T-helper 2 cell (primary cell): ENCODE results near the gene FER.
"Not testable (repeated sequence)": the region's sequence is repeated elsewhere in the genome, so short reads cannot be mapped to it uniquely, and the experiment has no call there.

Experiments used
- DNase-seq, 5 experiments: peaks; one replicate each; pipeline versions ENCODE4 v3.0.0 to v3.0.0-alpha.2; 2012 to 2022

The FER gene

GRCh38 chr5:108747111-108747773 is 455 bp upstream of the FER start:
- no peak for DNase-seq

- peak; percentile 87 to 99 (median 95) for DNase-seq
Measured at GRCh38 chr5:108748401-108749127, 867 bp downstream of the FER start.

- DNase-seq = peak in 2 of 5 experiments; percentile 24 to 25
Measured at GRCh38 chr5:108749128-108749861, 1.6 kb downstream of the FER start.

GRCh38 chr5:108753331-108753730 is 5.6 kb downstream of the FER start:
- DNase-seq = no peak

- DNase-seq = no peak
Measured at GRCh38 chr5:108753877-108754276, 6.2 kb downstream of the FER start.

GRCh38 chr5:108760512-108760911 is 12.8 kb downstream of the FER start:
- no peak for DNase-seq

- DNase-seq = no peak
Measured at GRCh38 chr5:108762660-108763059, 15.0 kb downstream of the FER start.

GRCh38 chr5:108763222-108763916 is 15.7 kb downstream of the FER start:
- no peak for DNase-seq

GRCh38 chr5:108765647-108766046 is 17.9 kb downstream of the FER start:
- DNase-seq = no peak

- not testable (repeated sequence) for DNase-seq
Measured at GRCh38 chr5:108766916-108767315, 19.2 kb downstream of the FER start.

GRCh38 chr5:108769352-108769751 is 21.7 kb downstream of the FER start:
- DNase-seq = peak in 1 of 5 experiments; percentile 30

- no peak for DNase-seq
Measured at GRCh38 chr5:108772626-108773025, 24.9 kb downstream of the FER start.

GRCh38 chr5:108773330-108773729 is 25.6 kb downstream of the FER start:
- no peak for DNase-seq

- DNase-seq = not testable (repeated sequence)
Measured at GRCh38 chr5:108774079-108774478, 26.4 kb downstream of the FER start.

- DNase-seq = not testable (repeated sequence)
Measured at GRCh38 chr5:108777582-108777981, 29.9 kb downstream of the FER start.

GRCh38 chr5:108784577-108784976 is 36.9 kb downstream of the FER start:
- DNase-seq = not testable (repeated sequence)

GRCh38 chr5:108786806-108787483 is 39.2 kb downstream of the FER start:
- DNase-seq = no peak

GRCh38 chr5:108788142-108788541 is 40.4 kb downstream of the FER start:
- no peak for DNase-seq

GRCh38 chr5:108793207-108793606 is 45.5 kb downstream of the FER start:
- DNase-seq = no peak

- DNase-seq = not testable (repeated sequence)
Measured at GRCh38 chr5:108794349-108794748, 46.7 kb downstream of the FER start.

- no peak for DNase-seq
Measured at GRCh38 chr5:108797396-108797795, 49.7 kb downstream of the FER start.

- DNase-seq = no peak
Measured at GRCh38 chr5:108797986-108798385, 50.3 kb downstream of the FER start.
